Gastrocnemius medialis (tissue), 4 donors: ENCODE measurements around the gene SLAMF1. TPM values are rescaled to one million over a fixed set of nuclear protein-coding genes. Genes with fewer than 3 reads are reported as not detected.
"Not testable (repeated sequence)": the region's sequence is repeated elsewhere in the genome, so short reads cannot be mapped to it uniquely, and the experiment has no call there.

ENCODE experiments used
- ATAC-seq, 2 donors: fragments of 150-250 bp; one replicate each; pipeline ENCODE4 v1.9.1; 2016
- DNase-seq, 2 donors: peaks; one replicate each; pipeline ENCODE4 v3.0.0-alpha.2; 2019
- H3K27ac ChIP-seq, 4 donors: fragments of 200-600 bp; sonication (generic); 1 replicate in 1 of 4; 2 replicates in 3 of 4; pipeline ENCODE4 v1.5.1; 2016 to 2018; ENCODE audit warnings: mild to moderate bottlenecking in 2 of 4, moderate library complexity in 1 of 4
- H3K27me3 ChIP-seq, 3 donors: fragments of 200-600 bp; sonication (generic) in 2 of 3; 1 replicate in 1 of 3; 2 replicates in 2 of 3; pipeline versions ENCODE4 v1.5.1 to v1.6.0; 2016 to 2019; ENCODE audit warnings: mild to moderate bottlenecking in 1 of 3, moderate library complexity in 1 of 3
- H3K36me3 ChIP-seq, 2 donors: fragments of 200-600 bp; sonication (generic) in 1 of 2; one replicate each; pipeline ENCODE4 v1.5.1; 2017 to 2018
- H3K4me1 ChIP-seq, 2 donors: fragments of 200-600 bp; sonication (generic) in 1 of 2; one replicate each; pipeline ENCODE4 v1.5.1; 2016 to 2017; ENCODE audit warnings: mild to moderate bottlenecking in 2 of 2
- H3K4me3 ChIP-seq, 4 donors: fragments of 200-600 bp; sonication (generic) in 3 of 4; 1 replicate in 1 of 4; 2 replicates in 3 of 4; pipeline ENCODE4 v1.5.1; 2016 to 2019; ENCODE audit warnings: mild to moderate bottlenecking in 2 of 4
- H3K9me3 ChIP-seq, 3 donors: fragments of 200-600 bp; sonication (generic) in 2 of 3; 1 replicate in 1 of 3; 2 replicates in 2 of 3; pipeline ENCODE4 v1.5.1; 2016 to 2019
- CTCF ChIP-seq, 5 experiments: fragments of 450-650 bp in 3 of 5; fragments of 200-600 bp in 2 of 5; sonication (generic) in 2 of 5; IDR thresholded peaks in 4 of 5; conservative IDR thresholded peaks in 1 of 5; 1 replicate in 4 of 5; 2 replicates in 1 of 5; pipeline ENCODE4 v1.5.1; 2016 to 2019; ENCODE audit warnings: antibody characterized with exemption in 5 of 5, mild to moderate bottlenecking in 3 of 5, moderate library complexity in 3 of 5
- POLR2A ChIP-seq, 2 donors: fragments of 450-650 bp; IDR thresholded peaks; one replicate each; pipeline ENCODE4 v1.6.1; 2017; ENCODE audit warnings: antibody characterized with exemption in 2 of 2, mild to moderate bottlenecking in 2 of 2, moderate library complexity in 2 of 2
- in situ Hi-C, 4 donors: fragments of 200-750 bp; cut with MboI; loops; one replicate each; pipeline versions ENCODE4 v1.15.0 to v1.8.0; 2017; ENCODE audit warnings: low sequenced_read_pairs in 4 of 4
- intact Hi-C: fragments of 100-400 bp; cut with DNase I; formaldehyde crosslinking; loops from one replicate; pipeline ENCODE4 v1.15.1; 2023; ENCODE audit warnings: low total_unique reads
- total RNA-seq, 4 donors: library from RNA; depleted of rRNA; stranded (reverse); fragments of >200 nt; gene quantifications; one replicate each; pipeline versions ENCODE4 v1.1.0 to v1.2.3, GENCODE V29; 2016

Gene SLAMF1
- total RNA-seq, 4 donors from 2014 or later = not detected

GRCh38 chr1:160652924-160653619 is 6.2 kb upstream of the SLAMF1 start:
- DNase-seq = no peak
- no peak overlapping the region for H3K27ac ChIP-seq
- H3K36me3 ChIP-seq = no peaks in the 10 kb centered on the region

GRCh38 chr1:160652065-160652641 is 5.3 kb upstream of the SLAMF1 start:
- H3K27ac ChIP-seq, H3K27me3 ChIP-seq, H3K4me3 ChIP-seq, H3K36me3 ChIP-seq, H3K4me1 ChIP-seq, intact Hi-C loops, ATAC-seq, in situ Hi-C loops, DNase-seq, H3K9me3 ChIP-seq: not testable (repeated sequence)

More at GRCh38 chr1:160652924-160653619, 6.2 kb upstream of the SLAMF1 start:
- Histone ChIP-seq H3K4me1 (no peaks in the 10 kb centered on the region), H3K27me3 (no peaks in the 10 kb centered on the region), H3K4me3 (no peak overlapping the region), H3K9me3 (no peaks in the 10 kb centered on the region)
- no peak for ATAC-seq
- no peak for TF ChIP-seq CTCF (IDR thresholded peaks at IDR 0.05 in 4 of 5, conservative IDR thresholded peaks at IDR 0.05 in 1 of 5)
- TF ChIP-seq POLR2A (IDR thresholded peaks at IDR 0.05) = no peak
- in situ Hi-C loops (no loop called here), intact Hi-C loops (no loop called here)

GRCh38 chr1:160651433-160652064 is 4.7 kb upstream of the SLAMF1 start:
- Histone ChIP-seq H3K4me1 (no peaks in the 10 kb centered on the region), H3K4me3 (no peak overlapping the region), H3K36me3 (no peaks in the 10 kb centered on the region), H3K9me3 (no peaks in the 10 kb centered on the region), H3K27ac (no peak overlapping the region), H3K27me3 (no peaks in the 10 kb centered on the region)
- no peak for ATAC-seq
- in situ Hi-C loops = no loop called here
- DNase-seq = no peak
- TF ChIP-seq POLR2A (IDR thresholded peaks at IDR 0.05) (no peak), CTCF (IDR thresholded peaks at IDR 0.05 in 4 of 5, conservative IDR thresholded peaks at IDR 0.05 in 1 of 5) (no peak)
- intact Hi-C loops = no loop called here

- H3K27ac ChIP-seq = no peak overlapping the region
- DNase-seq = no peak
- no peaks in the 10 kb centered on the region for H3K27me3 ChIP-seq
- intact Hi-C loops (no loop called here), in situ Hi-C loops (no loop called here)
- TF ChIP-seq POLR2A (IDR thresholded peaks at IDR 0.05) (no peak), CTCF (IDR thresholded peaks at IDR 0.05 in 4 of 5, conservative IDR thresholded peaks at IDR 0.05 in 1 of 5) (no peak)
- H3K4me3 ChIP-seq = no peak overlapping the region
- no peaks in the 10 kb centered on the region for H3K4me1 ChIP-seq
- no peak for ATAC-seq
- H3K36me3 ChIP-seq = no peaks in the 10 kb centered on the region
- H3K9me3 ChIP-seq = no peaks in the 10 kb centered on the region
These were observed 481 bp upstream of the SLAMF1 start for GRCh38 chr1:160647329-160647720.

- Histone ChIP-seq H3K4me3 (no peak overlapping the region), H3K27me3 (no peaks in the 10 kb centered on the region), H3K4me1 (no peaks in the 10 kb centered on the region), H3K36me3 (no peaks in the 10 kb centered on the region), H3K27ac (no peak overlapping the region), H3K9me3 (no peaks in the 10 kb centered on the region)
- intact Hi-C loops = no loop called here
- in situ Hi-C loops = no loop called here
- TF ChIP-seq CTCF (IDR thresholded peaks at IDR 0.05 in 4 of 5, conservative IDR thresholded peaks at IDR 0.05 in 1 of 5) (no peak), POLR2A (IDR thresholded peaks at IDR 0.05) (no peak)
- no peak for DNase-seq
- no peak for ATAC-seq
These were observed 664 bp downstream of the SLAMF1 start for GRCh38 chr1:160646180-160646579.
